Upper lobe of left lung (tissue), 6 donors: Measurements from ENCODE around the gene ZNF641. TPM values are rescaled to one million over a fixed set of nuclear protein-coding genes. Genes with fewer than 3 reads are reported as not detected.
A peak's percentile ranks its signal among the peaks of the same experiment; 100 is the strongest.

Experiments used
- ATAC-seq, 2 donors: fragments of 200-7000 bp; cut with Tn5 transposase; one replicate each; pipeline ENCODE4 v1.9.1; 2022; ENCODE audit warnings: mild to moderate bottlenecking in 2 of 2, moderate library complexity in 2 of 2; ENCODE audit not compliant: low FRiP score in 2 of 2
- DNase-seq, 2 donors: peaks; one replicate each; pipeline ENCODE4 v3.0.0-alpha.2; 2019 to 2020
- H3K27ac ChIP-seq, 4 donors: fragments of 200-600 bp; sonication (generic); one replicate each; pipeline ENCODE4 v1.5.1; 2016 to 2019
- H3K27me3 ChIP-seq, 4 donors: fragments of 200-600 bp; sonication (generic); one replicate each; pipeline ENCODE4 v1.5.1; 2017 to 2019
- H3K36me3 ChIP-seq, 4 donors: fragments of 200-600 bp; sonication (generic); one replicate each; pipeline ENCODE4 v1.5.1; 2016 to 2019
- H3K4me1 ChIP-seq, 4 donors: fragments of 200-600 bp; sonication (generic); one replicate each; pipeline ENCODE4 v1.5.1; 2018 to 2019
- H3K4me3 ChIP-seq, 4 donors: fragments of 200-600 bp; sonication (generic); one replicate each; pipeline ENCODE4 v1.5.1; 2017 to 2019; ENCODE audit warnings: mild to moderate bottlenecking in 2 of 4, moderate library complexity in 1 of 4
- H3K9me3 ChIP-seq, 4 donors: fragments of 200-600 bp; sonication (generic); one replicate each; pipeline ENCODE4 v1.5.1; 2018 to 2019
- EP300 ChIP-seq, 4 donors: sonication (generic); formaldehyde crosslinking; IDR thresholded peaks; one replicate each; pipeline ENCODE4 v1.5.1; 2017; ENCODE audit warnings: antibody characterized with exemption in 4 of 4, control low read depth in 2 of 4
- POLR2A ChIP-seq, 4 donors: fragments of 450-650 bp; IDR thresholded peaks; one replicate each; pipeline ENCODE4 v1.5.1; 2016 to 2017; ENCODE audit warnings: antibody characterized with exemption in 4 of 4, mild to moderate bottlenecking in 2 of 4
- POLR2AphosphoS5 ChIP-seq, 2 donors: sonication (generic); formaldehyde crosslinking; IDR thresholded peaks; one replicate each; pipeline ENCODE4 v1.5.1; 2017; ENCODE audit warnings: antibody characterized with exemption in 2 of 2
- WGBS, 2 donors: methylation state at CpG; one replicate each; pipeline ENCODE4 v1.1.5; 2017 to 2018; 5-methylcytosine and 5-hydroxymethylcytosine counted together
- total RNA-seq, 6 donors: library from RNA; depleted of rRNA in 4 of 6; stranded (reverse); fragments of >200 nt in 4 of 6; gene quantifications; one replicate each; pipeline versions ENCODE4 v1.1.0 to v1.2.1, GENCODE V29; 2016 to 2021
- TF ChIP-seq, protein P1 (sequence below), 6 experiments: fragments of 450-650 bp in 4 of 6; fragments of 200-600 bp in 2 of 6; sonication (generic) in 2 of 6; IDR thresholded peaks; one replicate each; pipeline ENCODE4 v1.5.1; 2016 to 2019; ENCODE audit warnings: antibody characterized with exemption in 6 of 6
- donor health status: DM: no; HTN: no; CAD: no; lungs with moderate emphysema.
- donor health status: DM: no; HTN: yes; CAD: no; lungs with severe emphysema.

Gene ZNF641
- total RNA-seq, 6 donors from 2014 or later: 16.8 to 60.8 (median 24.6) TPM

DNA sequence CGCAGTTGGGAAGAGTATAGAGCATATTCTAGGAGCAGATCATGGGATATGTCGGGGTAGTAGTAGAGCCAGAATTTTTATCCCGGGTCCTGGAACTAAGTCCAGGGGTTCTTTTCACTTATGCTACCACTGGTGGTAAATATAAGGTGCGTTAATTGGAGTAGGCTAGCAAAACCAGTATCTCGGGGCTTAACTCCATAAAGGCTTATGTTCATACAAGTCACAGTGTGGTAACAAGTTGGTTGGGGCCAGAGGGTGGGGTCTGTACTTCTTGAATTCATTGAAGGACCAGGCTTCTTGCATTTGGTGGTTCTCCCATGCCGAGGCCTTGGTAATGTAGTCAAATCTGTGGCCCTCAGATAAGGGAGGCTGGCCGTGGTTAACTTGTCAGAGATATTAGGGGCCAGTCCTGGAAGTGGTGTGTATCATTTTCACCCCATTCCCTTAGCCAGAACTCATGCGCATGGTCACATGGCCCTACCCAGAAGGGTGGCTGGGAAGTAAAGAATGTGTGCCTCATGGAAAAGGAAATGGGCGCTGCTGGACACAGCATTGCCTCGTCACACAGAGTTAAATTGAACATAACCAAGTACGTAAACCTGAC lies 1.5 kb upstream of the ZNF641 start:
- Histone ChIP-seq H3K27ac (peak overlapping the region in 1 of 4 donors; percentile 20), H3K4me1 (peaks cover 7 to 21% (median 20%) of the 10 kb centered on the region in 4 donors), H3K9me3 (no peaks in the 10 kb centered on the region), H3K4me3 (no peak overlapping the region), H3K36me3 (peaks cover 0 to 8% (median 6%) of the 10 kb centered on the region in 4 donors), H3K27me3 (no peaks in the 10 kb centered on the region)
- DNase-seq: no peak
- no peak for ATAC-seq
- TF ChIP-seq POLR2A (IDR thresholded peaks at IDR 0.05): no peak
- no peak for TF ChIP-seq EP300 (IDR thresholded peaks at IDR 0.05)
- TF ChIP-seq, protein P1, sequence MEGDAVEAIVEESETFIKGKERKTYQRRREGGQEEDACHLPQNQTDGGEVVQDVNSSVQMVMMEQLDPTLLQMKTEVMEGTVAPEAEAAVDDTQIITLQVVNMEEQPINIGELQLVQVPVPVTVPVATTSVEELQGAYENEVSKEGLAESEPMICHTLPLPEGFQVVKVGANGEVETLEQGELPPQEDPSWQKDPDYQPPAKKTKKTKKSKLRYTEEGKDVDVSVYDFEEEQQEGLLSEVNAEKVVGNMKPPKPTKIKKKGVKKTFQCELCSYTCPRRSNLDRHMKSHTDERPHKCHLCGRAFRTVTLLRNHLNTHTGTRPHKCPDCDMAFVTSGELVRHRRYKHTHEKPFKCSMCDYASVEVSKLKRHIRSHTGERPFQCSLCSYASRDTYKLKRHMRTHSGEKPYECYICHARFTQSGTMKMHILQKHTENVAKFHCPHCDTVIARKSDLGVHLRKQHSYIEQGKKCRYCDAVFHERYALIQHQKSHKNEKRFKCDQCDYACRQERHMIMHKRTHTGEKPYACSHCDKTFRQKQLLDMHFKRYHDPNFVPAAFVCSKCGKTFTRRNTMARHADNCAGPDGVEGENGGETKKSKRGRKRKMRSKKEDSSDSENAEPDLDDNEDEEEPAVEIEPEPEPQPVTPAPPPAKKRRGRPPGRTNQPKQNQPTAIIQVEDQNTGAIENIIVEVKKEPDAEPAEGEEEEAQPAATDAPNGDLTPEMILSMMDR (IDR thresholded peaks at IDR 0.05): no peak
- no peak for TF ChIP-seq POLR2AphosphoS5 (IDR thresholded peaks at IDR 0.05)
- 92 to 94% methylated on average over 11 of the region's 11 CpGs for WGBS, 2 donors

DNA sequence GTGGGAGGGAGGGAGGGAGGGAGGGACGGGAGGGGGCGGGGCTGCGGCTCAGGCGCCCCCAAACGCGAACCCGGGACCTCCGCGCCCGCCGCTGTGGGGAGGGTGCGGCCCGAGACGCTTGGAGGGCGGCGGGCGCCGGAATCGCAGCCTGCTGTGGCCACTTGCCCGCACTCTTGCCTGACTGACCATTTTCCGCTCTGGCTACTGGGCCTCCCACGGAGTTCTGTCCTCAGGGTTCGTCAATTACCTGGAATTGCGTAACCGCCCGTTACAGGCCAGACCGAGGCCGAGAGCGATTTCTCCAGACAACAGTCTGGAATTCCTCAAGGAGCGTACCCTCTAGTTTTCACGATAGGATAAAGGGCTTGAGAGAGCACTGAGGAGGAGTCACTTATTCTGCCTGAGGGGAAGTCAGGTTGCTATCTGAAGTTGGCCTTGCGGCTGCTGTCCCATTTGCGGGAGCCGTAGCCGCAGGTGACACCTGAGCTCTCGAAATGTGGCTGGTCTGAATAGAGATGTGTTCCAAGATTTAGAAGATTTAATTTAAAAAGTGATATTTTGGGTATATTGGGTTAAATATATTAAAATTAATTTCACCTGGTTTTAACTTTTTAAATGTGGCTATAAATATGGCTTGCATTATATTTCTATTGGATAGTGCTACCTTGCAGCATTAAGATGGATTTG lies 446 bp upstream of the ZNF641 start:
- DNase-seq: peak in 1 of 2 donors; percentile 83
- Histone ChIP-seq H3K9me3 (no peaks in the 10 kb centered on the region), H3K27ac (peak overlapping the region; percentile 92 to 97 (median 96)), H3K4me1 (peaks cover 7 to 21% (median 20%) of the 10 kb centered on the region in 4 donors), H3K27me3 (no peaks in the 10 kb centered on the region), H3K36me3 (peaks cover 0 to 19% (median 15%) of the 10 kb centered on the region in 4 donors), H3K4me3 (peak overlapping the region; percentile 30 to 91 (median 76))
- peak; percentile 71 to 87 for ATAC-seq
- peak in 1 of 2 donors; percentile 45 for TF ChIP-seq POLR2AphosphoS5 (IDR thresholded peaks at IDR 0.05)
- TF ChIP-seq POLR2A (IDR thresholded peaks at IDR 0.05): peak in 2 of 4 donors; percentile 41 to 59
- TF ChIP-seq, protein P1 (IDR thresholded peaks at IDR 0.05): peak in 3 of 6 experiments; percentile 12 to 28 (median 19)
- TF ChIP-seq EP300 (IDR thresholded peaks at IDR 0.05): no peak
- WGBS, 2 donors: 3% methylated on average over 13 to 27 of the region's 36 CpGs

DNA sequence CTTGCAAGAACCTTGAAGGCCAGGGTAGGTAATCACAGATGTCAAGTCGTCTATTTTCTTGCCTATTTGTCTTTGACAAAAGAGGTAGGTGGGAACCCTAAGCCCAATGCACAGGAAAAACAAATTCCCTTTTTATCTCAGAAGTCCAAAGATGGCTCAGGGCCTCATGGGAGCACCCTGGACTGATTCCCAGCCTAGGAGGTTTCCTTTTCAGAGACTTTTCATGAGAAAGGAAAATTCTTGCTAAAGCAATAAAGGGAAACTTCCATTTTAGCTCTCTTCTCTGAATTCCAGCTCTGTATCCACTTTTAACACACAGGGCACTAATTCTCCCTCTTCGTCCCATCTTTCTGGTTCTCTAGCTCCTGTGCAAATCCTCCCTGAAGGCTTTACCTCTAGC lies 1.2 kb downstream of the ZNF641 start:
- Histone ChIP-seq H3K9me3 (no peaks in the 10 kb centered on the region), H3K4me3 (peak overlapping the region in 3 of 4 donors; percentile 64 to 91 (median 88)), H3K36me3 (peaks cover 8 to 36% (median 31%) of the 10 kb centered on the region in 4 donors), H3K27me3 (no peaks in the 10 kb centered on the region), H3K27ac (peak overlapping the region; percentile 92 to 97 (median 96)), H3K4me1 (peaks cover 7 to 21% (median 20%) of the 10 kb centered on the region in 4 donors)
- ATAC-seq (no peak), DNase-seq (no peak)
- WGBS, 2 donors: 39 to 51% methylated on average over 2 of the region's 2 CpGs
- TF ChIP-seq EP300 (IDR thresholded peaks at IDR 0.05): no peak
- TF ChIP-seq POLR2AphosphoS5 (IDR thresholded peaks at IDR 0.05): no peak
- TF ChIP-seq POLR2A (IDR thresholded peaks at IDR 0.05): no peak
- TF ChIP-seq, protein P1 (IDR thresholded peaks at IDR 0.05): no peak

DNA sequence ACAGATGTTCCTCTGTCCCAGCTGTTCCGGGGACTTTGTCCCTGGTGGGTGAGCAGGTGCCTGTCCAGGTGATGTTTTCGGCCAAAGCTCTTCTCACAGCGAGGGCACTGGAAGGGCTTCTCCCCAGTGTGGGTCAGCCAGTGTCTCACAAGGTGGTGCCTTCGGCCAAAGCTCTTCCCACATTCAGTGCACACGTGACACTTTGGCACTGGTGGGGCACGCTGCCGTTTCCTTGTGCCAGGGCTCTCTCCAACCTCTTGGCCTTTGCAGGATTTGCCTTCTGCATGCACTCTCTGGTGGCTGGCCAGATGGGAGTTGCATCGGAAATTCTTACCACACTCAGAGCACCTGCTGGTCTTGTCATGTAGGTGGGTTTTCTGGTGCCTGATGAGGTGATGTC lies 7.7 kb downstream of the ZNF641 start:
- no peaks in the 10 kb centered on the region for H3K27me3 ChIP-seq
- DNase-seq: peak in 1 of 2 donors; percentile 9
- H3K4me1 ChIP-seq: no peaks in the 10 kb centered on the region
- WGBS, 2 donors: 96 to 97% methylated on average over 5 to 8 of the region's 8 CpGs
- H3K27ac ChIP-seq: no peak overlapping the region
- no peaks in the 10 kb centered on the region for H3K9me3 ChIP-seq
- no peak for ATAC-seq
- H3K36me3 ChIP-seq: peaks cover 20 to 62% (median 53%) of the 10 kb centered on the region in 4 donors
- TF ChIP-seq POLR2AphosphoS5 (IDR thresholded peaks at IDR 0.05) (no peak), EP300 (IDR thresholded peaks at IDR 0.05) (no peak), POLR2A (IDR thresholded peaks at IDR 0.05) (no peak)
- TF ChIP-seq, protein P1 (IDR thresholded peaks at IDR 0.05): no peak
- H3K4me3 ChIP-seq: no peak overlapping the region
